ENCODE results near the gene ASMT.
"Not testable (repeated sequence)": the region's sequence is repeated elsewhere in the genome, so short reads cannot be mapped to it uniquely, and the experiment has no call there.

ASMT gene

GRCh38 chrX:1598021-1598875 lies 16.6 kb upstream of the ASMT start:
- FAIRE-seq = no peak

GRCh38 chrX:1598876-1599790 lies 15.7 kb upstream of the ASMT start:
- FAIRE-seq = no peak

DNA sequence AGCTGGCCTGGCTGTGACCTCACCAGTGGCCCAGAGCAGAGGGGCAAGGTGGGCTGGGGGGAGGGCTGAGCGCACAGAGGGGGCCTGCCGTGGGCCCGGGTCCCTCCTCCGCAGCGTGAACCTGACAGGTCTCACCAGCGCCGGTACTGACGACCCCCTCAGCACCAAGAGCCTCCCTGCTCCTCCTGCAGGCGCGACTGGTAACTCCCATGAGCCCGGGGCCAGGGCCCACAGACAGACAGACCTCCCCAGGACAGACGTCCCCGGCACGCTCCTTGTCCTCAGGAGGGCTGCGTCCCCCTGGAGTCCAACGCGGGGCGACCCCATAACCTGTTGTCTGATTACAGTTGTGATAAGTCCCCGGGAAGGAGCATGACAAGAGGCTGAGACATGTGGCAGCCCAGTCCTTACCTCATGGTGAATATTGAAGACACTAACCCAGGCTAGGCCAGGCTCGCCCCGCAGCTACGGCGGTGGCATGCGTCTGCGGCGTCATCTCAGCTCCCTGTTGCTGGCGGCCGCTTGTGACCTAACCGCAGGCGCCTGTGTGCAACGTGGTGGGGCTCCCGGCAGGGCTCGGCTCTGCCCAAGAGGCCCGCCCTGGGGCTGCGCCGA lies 15.0 kb upstream of the ASMT start:
- no peak for FAIRE-seq

DNA sequence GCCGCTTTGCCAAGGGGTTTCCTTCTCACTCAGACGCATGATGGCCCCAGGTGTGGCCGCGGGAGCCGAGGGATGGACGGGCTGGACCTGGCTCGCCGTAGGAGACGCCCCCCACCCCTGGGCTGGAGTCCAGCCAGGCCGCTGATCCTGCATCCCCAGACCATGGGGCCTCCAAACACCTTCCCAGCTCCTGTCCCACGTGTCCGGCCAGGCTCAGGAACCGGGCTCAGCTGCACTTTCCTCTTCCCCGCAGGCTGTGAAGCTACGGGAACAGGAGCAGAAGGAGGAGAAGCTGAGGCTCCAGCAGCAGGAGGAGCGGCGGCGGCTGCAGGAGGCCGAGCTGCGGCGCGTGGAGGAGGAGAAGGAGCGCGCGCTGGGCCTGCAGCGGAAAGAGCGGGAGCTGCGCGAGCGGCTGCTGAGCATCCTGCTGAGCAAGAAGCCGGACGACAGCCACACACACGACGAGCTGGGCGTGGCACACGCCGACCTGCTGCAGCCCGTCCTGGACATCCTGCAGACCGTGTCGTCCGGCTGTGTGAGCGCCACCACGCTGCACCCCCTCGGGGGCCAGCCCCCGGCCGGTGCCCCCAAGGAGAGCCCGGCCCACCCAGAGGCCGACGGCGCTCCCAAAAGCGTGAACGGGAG lies 14.3 kb upstream of the ASMT start:
- no peak for FAIRE-seq

DNA sequence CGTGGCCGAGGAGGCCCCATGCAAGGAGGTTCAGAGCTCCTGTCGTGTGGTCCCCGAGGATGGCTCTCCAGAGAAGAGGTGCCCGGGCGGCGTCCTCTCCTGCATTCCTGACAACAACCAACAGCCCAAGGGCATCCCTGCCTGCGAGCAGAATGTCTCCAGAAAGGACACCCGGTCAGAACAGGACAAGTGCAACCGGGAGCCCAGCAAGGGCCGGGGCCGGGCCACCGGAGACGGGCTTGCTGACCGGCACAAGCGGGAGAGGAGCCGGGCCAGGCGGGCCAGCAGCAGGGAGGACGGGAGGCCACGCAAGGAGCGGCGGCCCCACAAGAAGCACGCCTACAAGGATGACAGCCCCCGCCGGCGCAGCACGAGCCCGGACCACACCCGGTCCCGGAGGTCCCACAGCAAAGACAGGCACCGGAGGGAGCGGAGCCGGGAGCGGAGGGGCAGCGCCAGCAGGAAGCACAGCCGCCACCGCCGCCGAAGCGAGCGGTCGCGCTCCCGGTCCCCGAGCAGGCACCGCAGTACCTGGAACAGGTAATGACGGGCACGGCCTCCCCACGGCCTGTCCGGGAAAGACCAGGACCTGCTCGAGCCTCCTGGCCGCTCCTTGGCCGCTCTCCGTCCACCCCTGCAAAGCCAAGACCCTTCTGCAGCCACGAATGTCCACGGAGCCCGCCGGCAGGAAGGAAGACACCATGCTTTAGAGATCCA lies 13.7 kb upstream of the ASMT start:
- FAIRE-seq = no peak

DNA sequence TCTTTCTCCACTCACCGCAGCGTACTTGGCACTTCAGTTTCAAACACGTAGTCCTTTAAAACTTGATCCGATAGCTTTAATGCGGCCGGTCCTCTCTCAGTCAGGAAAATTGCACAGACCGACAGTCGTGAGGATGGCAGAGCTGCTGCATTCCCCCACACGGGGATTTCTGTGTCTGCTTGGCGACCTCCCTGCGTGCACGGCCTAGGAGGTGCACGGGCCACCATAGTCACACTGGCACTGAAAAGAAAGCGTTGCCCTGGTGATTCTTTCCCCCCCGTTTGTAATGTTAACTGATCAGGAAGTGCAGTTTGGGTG lies 13.1 kb upstream of the ASMT start:
- FAIRE-seq = no peak

DNA sequence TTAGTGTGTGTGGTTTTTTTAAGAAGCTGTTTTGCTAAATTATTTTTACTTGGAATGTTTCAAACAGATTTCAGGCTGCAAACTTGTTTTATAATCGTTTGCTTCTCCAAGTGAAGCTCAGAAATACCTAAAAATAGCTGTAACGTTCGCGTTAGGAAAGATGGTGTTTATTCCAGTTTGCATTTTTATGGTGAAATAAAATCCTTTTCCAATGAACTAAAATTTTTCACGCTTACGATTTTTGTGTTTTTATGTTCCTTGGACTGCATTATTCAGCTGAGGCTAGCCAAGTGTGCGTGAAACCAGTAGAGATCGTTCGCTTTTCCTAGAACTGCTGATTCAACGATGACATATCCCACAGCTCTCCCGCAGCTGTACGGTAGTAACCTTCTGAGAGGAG lies 12.6 kb upstream of the ASMT start:
- FAIRE-seq = no peak

DNA sequence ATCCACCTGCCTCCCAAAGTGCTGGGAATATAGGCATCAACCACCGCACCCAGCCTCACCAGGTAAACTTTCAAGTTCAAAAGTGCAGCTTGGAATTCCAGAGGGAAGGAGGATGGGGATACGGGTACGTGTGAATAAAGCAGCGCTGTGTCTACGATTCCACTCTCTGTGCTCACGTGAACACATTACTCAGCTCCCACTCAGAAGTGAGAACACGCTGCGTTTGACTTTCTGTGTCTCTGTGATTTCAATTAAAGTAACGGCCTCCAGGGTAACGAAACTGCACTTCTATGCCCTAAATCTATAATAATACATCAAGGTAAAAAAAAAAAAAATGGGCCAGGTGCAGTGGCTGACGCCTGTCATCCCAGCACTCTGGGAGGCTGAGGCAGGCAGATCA lies 8.4 kb upstream of the ASMT start:
- FAIRE-seq = no peak

DNA sequence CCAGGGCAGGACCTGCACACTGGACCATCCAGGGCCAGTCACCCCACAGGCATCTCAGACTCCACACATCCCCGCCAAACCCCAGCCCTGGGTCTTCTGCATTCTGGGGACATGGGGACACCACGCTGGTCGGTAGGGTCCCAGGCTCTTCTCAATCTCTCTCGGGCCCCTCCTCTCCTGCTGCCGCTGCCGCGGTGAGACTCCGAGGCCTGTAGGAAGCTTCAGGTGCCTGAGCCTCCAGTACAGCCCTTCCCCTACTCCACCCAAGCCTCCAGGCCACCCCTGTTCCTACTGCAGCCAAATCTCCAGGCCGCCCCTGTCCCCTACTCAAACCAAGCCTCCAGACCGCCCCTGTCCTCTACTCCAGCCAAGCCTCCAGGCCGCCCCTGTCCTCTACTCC lies 5.5 kb upstream of the ASMT start:
- no peak for FAIRE-seq

- no peak for FAIRE-seq
These were observed 5.1 kb upstream of the ASMT start for GRCh38 chrX:1609762-1610161.

DNA sequence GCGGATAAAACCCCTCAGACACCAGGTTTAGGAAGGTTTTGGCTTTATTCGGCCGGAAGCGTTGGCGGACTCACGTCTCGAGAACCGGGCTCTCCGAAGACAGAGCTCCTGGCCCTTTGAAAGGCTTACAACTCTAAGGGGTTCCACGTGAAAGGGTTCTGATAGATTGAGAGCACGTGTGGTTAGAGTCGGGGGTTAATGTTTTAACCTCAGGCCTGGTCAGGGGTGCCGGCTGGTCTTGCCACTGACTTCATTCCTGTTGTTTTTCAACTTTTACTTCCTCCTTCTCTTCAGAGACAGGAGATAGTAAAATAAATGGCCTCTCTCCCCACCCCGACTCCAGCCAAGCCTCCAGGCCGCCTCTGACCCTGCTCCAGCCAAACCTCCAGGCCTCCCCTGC lies 4.7 kb upstream of the ASMT start:
- no peak for FAIRE-seq

DNA sequence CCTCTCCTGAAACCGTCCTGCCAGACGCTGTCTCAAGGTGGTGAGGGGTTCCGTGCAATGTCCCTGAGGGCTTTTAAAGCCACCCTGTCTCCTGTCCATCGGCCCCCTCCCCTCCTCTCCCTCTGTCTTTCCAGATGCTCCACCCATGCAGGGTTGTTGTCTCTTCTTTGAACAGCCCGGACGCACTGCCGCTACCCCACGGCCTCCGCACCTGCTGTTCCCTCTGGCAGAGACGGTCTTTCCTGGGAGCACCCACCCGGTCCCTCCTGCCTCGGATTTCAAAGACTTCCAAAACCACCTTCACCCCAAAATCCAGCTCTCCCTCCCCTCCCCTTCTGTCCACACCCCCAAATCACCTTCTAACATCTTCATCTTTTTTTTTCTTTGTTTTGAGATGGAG lies 4.1 kb upstream of the ASMT start:
- no peak for FAIRE-seq

GRCh38 chrX:1612641-1613286 lies 2.1 kb upstream of the ASMT start:
- FAIRE-seq = no peak

DNA sequence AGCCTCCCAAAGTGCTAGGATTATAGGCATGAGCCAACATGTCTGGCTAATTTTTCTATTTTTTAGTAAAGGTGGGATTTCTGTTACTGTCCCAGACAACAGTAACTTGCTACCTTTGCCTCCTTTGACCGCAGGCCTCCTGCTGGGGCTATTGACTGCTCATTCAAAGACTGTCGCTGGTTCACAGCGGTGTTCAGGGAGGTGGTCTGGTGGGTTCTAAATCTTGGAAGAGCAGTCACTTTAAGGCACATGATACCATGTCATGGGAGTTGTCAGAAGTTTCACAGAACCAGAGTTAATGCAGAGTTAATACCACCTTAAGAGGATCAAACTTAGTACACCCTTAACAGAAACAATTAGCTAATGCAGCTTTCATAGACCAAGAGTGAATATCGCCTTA lies 3.8 kb downstream of the ASMT start:
- no peak for FAIRE-seq

GRCh38 chrX:1623691-1624090 lies 8.8 kb downstream of the ASMT start:
- no peak for FAIRE-seq

- not testable (repeated sequence) for FAIRE-seq
These were observed 9.4 kb downstream of the ASMT start for GRCh38 chrX:1624158-1624860.

DNA sequence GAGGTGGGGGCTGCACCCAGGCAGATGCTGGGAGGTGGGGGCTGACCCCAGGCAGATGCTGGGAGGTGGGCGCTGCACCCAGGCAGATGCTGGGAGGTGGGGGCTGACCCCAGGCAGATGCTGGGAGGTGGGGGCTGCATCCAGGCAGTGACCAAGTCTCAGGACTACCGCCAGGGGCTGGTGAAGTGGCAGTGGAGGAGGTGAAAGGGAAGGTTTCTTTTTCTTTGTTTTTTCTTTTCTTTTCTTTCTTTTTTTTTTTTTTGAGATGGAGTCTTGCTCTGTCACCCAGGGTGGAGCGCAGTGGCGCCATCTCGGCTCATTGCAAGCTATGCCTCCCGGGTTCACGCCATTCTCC lies 10.0 kb downstream of the ASMT start:
- FAIRE-seq = not testable (repeated sequence)

- no peak for FAIRE-seq
These were observed 14.4 kb downstream of the ASMT start for GRCh38 chrX:1629244-1629643.

GRCh38 chrX:1646009-1646408 lies 31.1 kb downstream of the ASMT start:
- FAIRE-seq = no peak

DNA sequence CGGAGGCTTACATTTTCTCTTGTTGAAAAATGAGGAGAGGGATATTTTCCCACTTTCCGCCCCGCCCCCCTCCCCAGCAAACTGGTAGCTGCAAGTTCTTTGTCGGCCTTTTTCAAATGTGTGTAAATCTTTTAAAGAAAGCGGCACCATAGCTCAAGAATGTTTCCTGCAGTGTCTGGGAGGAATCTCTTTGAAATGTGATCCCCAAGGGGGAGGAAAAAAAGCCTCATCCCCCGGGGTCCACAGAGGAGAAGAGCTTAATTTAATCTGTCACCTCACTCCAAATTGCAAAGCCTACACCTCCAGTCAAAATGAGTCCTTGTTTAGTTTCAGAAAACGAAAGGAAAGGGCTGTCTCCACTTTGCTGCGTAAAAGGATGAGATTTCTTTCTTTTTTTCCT lies 34.8 kb downstream of the ASMT start:
- no peak for FAIRE-seq

DNA sequence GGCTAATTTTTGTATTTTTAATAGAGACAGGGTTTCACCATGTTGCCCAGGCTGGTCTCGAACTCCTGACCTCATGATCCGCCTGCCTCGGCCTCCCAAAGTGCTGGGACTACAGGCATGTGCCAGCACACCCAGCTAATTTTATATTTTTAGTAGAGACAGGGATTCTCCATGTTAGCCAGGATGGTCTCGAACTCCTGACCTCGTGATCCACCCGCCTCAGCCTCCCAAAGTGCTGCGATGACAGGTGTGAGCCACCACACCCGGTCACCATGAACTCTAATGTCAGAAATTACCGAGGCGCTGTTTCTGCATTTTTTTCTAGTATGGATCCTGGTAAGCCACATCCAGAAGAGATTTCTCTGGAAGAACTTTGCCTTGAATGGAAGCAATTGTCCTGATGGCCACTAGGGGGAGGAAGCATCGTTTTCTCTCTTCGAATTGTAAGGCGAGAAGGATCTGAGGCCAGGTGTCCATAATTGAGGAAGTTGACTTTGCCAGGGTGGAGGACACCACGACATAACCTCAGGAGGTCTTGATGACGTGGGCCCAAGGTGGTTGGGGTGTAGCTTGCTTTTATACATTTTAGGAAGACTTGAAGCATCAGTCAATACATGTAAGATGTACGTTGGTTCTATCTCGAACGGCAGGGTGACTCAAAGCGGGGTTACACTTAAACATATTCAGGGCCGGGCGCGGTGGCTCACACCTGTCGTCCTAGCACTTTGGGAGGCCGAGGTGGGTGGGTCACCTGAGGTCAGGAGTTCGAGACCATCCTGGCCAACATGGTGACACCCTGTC lies 37.4 kb downstream of the ASMT start:
- peak; percentile 48 for FAIRE-seq
